Neutrophil (primary cell): ENCODE measurements around the gene ZNF19.
"Not testable (repeated sequence)": the region's sequence is repeated elsewhere in the genome, so short reads cannot be mapped to it uniquely, and the experiment has no call there.

Experiments
- H3K27ac ChIP-seq: fragments of 200-600 bp; sonication (generic); 2 replicates; pipeline ENCODE4 v1.5.1; 2016; ENCODE audit warnings: mild to moderate bottlenecking, moderate library complexity
- H3K27me3 ChIP-seq: fragments of 200-600 bp; sonication (generic); 2 replicates; pipeline ENCODE4 v1.6.0; 2016; ENCODE audit warnings: mild to moderate bottlenecking
- H3K36me3 ChIP-seq: fragments of 200-600 bp; sonication (generic); 2 replicates; pipeline ENCODE4 v1.5.1; 2017
- H3K4me1 ChIP-seq, 2 experiments: fragments of 200-600 bp in 1 of 2; sonication (generic) in 1 of 2; 1 replicate in 1 of 2; 2 replicates in 1 of 2; pipeline versions ENCODE4 v1.5.1 to v1.6.1; 2013 to 2016; ENCODE audit warnings: low read depth in 1 of 2, low read length in 1 of 2, mild to moderate bottlenecking in 1 of 2, moderate library complexity in 1 of 2; ENCODE audit not compliant: control insufficient read depth in 1 of 2, insufficient read depth in 1 of 2
- H3K4me3 ChIP-seq, 2 experiments: fragments of 200-600 bp in 1 of 2; sonication (generic) in 1 of 2; 1 replicate in 1 of 2; 2 replicates in 1 of 2; pipeline ENCODE4 v1.5.1; 2013 to 2016; ENCODE audit warnings: low read depth in 1 of 2, low read length in 1 of 2, mild to moderate bottlenecking in 1 of 2, moderate library complexity in 1 of 2
- H3K9me3 ChIP-seq: fragments of 200-600 bp; sonication (generic); 2 replicates; pipeline ENCODE4 v1.5.1; 2016
- CTCF ChIP-seq: fragments of 200-600 bp; sonication (generic); IDR thresholded peaks from 2 replicates; pipeline ENCODE4 v1.5.1; 2016; ENCODE audit warnings: antibody characterized with exemption

The ZNF19 gene

GRCh38 chr16:71514476-71514875 is 25.4 kb upstream of the ZNF19 start:
- H3K27ac ChIP-seq: no peak overlapping the region
- TF ChIP-seq CTCF: no peak
- no peaks in the 10 kb centered on the region for H3K27me3 ChIP-seq
- no peaks in the 10 kb centered on the region for H3K4me1 ChIP-seq
- H3K36me3 ChIP-seq: no peaks in the 10 kb centered on the region
- no peak overlapping the region for H3K4me3 ChIP-seq
- no peaks in the 10 kb centered on the region for H3K9me3 ChIP-seq

- no peak overlapping the region for H3K4me3 ChIP-seq
- H3K36me3 ChIP-seq: no peaks in the 10 kb centered on the region
- H3K9me3 ChIP-seq: no peaks in the 10 kb centered on the region
- H3K27me3 ChIP-seq: peaks cover under 1% of the 10 kb centered on the region
- H3K27ac ChIP-seq: no peak overlapping the region
- H3K4me1 ChIP-seq: no peaks in the 10 kb centered on the region
- no peak for TF ChIP-seq CTCF
Observed at GRCh38 chr16:71513302-71513701, 24.2 kb upstream of the ZNF19 start.

- Histone ChIP-seq H3K27ac (no peak overlapping the region), H3K9me3 (no peaks in the 10 kb centered on the region), H3K4me1 (no peaks in the 10 kb centered on the region), H3K36me3 (no peaks in the 10 kb centered on the region), H3K27me3 (peaks cover 14% of the 10 kb centered on the region), H3K4me3 (no peak overlapping the region)
- TF ChIP-seq CTCF: no peak
Observed at GRCh38 chr16:71507061-71507460, 17.9 kb upstream of the ZNF19 start.

- H3K4me1 ChIP-seq: no peaks in the 10 kb centered on the region
- no peaks in the 10 kb centered on the region for H3K36me3 ChIP-seq
- H3K9me3 ChIP-seq: no peaks in the 10 kb centered on the region
- H3K4me3 ChIP-seq: no peak overlapping the region
- peaks cover 14% of the 10 kb centered on the region for H3K27me3 ChIP-seq
- no peak overlapping the region for H3K27ac ChIP-seq
- no peak for TF ChIP-seq CTCF
Observed at GRCh38 chr16:71504901-71505300, 15.8 kb upstream of the ZNF19 start.

GRCh38 chr16:71504051-71504450 is 14.9 kb upstream of the ZNF19 start:
- H3K36me3 ChIP-seq, H3K27ac ChIP-seq, H3K9me3 ChIP-seq, H3K4me1 ChIP-seq, H3K4me3 ChIP-seq: not testable (repeated sequence)
- H3K27me3 ChIP-seq: peaks cover 14% of the 10 kb centered on the region

GRCh38 chr16:71501547-71501946 is 12.4 kb upstream of the ZNF19 start:
- H3K36me3 ChIP-seq: no peaks in the 10 kb centered on the region

More at GRCh38 chr16:71501547-71501946, 12.4 kb upstream of the ZNF19 start:
- Histone ChIP-seq H3K9me3 (no peaks in the 10 kb centered on the region), H3K27me3 (peaks cover under 1% of the 10 kb centered on the region), H3K27ac (no peak overlapping the region), H3K4me1 (no peaks in the 10 kb centered on the region), H3K4me3 (no peak overlapping the region)
- TF ChIP-seq CTCF: no peak
